Islet of Langerhans (tissue), 1 donor: ENCODE data around the gene ZNF25.
A peak's percentile ranks its signal among the peaks of the same experiment; 100 is the strongest.
"Not testable (repeated sequence)": the region's sequence is repeated elsewhere in the genome, so short reads cannot be mapped to it uniquely, and the experiment has no call there.

Experiments
- FAIRE-seq: peaks from one replicate; lab custom pipeline; 2011; peaks lifted over from hg19 to GRCh38; lab: Jason Lieb, UNC

ZNF25 gene

GRCh38 chr10:37976091-37976879 lies at the start of gene ZNF25:
ZNF25 (minus strand) TSS chr10:37976647; CDS start chr10:37971722, 4,925 bp downstream.
- FAIRE-seq: peak; percentile 98

GRCh38 chr10:38025283-38025682 lies 48.8 kb upstream of the ZNF25 start:
- FAIRE-seq: no peak

- not testable (repeated sequence) for FAIRE-seq
Measured at GRCh38 chr10:38019124-38019523, 42.7 kb upstream of the ZNF25 start.

- no peak for FAIRE-seq
Measured at GRCh38 chr10:38016354-38016753, 39.9 kb upstream of the ZNF25 start.

- FAIRE-seq: no peak
Measured at GRCh38 chr10:38010119-38010903, 33.9 kb upstream of the ZNF25 start, which contains the start of gene ZNF33A. ZNF33A (plus strand) TSS chr10:38010675; CDS start chr10:38012342, 1,667 bp downstream.

GRCh38 chr10:38007991-38008390 lies 31.5 kb upstream of the ZNF25 start:
- no peak for FAIRE-seq

- FAIRE-seq: no peak
Measured at GRCh38 chr10:38007551-38007950, 31.1 kb upstream of the ZNF25 start.

- no peak for FAIRE-seq
Measured at GRCh38 chr10:38003588-38003987, 27.1 kb upstream of the ZNF25 start.

GRCh38 chr10:38003026-38003425 lies 26.6 kb upstream of the ZNF25 start:
- FAIRE-seq: no peak

GRCh38 chr10:38000474-38000873 lies 24.0 kb upstream of the ZNF25 start:
- not testable (repeated sequence) for FAIRE-seq

GRCh38 chr10:37998920-37999319 lies 22.5 kb upstream of the ZNF25 start:
- FAIRE-seq: not testable (repeated sequence)

- no peak for FAIRE-seq
Measured at GRCh38 chr10:37992083-37992482, 15.6 kb upstream of the ZNF25 start.

GRCh38 chr10:37991655-37992054 lies 15.2 kb upstream of the ZNF25 start:
- FAIRE-seq: no peak

- no peak for FAIRE-seq
Measured at GRCh38 chr10:37976880-37977203, 395 bp upstream of the ZNF25 start.

- peak; percentile 69 for FAIRE-seq
Measured at GRCh38 chr10:37975401-37975991, 951 bp downstream of the ZNF25 start.

GRCh38 chr10:37972396-37972795 lies 4.1 kb downstream of the ZNF25 start:
- FAIRE-seq: no peak

GRCh38 chr10:37965006-37965405 lies 11.4 kb downstream of the ZNF25 start:
- FAIRE-seq: no peak

- no peak for FAIRE-seq
Measured at GRCh38 chr10:37960591-37961137, 15.8 kb downstream of the ZNF25 start.

GRCh38 chr10:37957841-37958240 lies 18.6 kb downstream of the ZNF25 start:
- no peak for FAIRE-seq

- no peak for FAIRE-seq
Measured at GRCh38 chr10:37952926-37953325, 23.5 kb downstream of the ZNF25 start.

- no peak for FAIRE-seq
Measured at GRCh38 chr10:37952043-37952755, 24.2 kb downstream of the ZNF25 start.

- no peak for FAIRE-seq
Measured at GRCh38 chr10:37948210-37948609, 28.2 kb downstream of the ZNF25 start.
